Fibroblast of upper back skin (primary cell): ENCODE results near the gene FAM217B.

Source experiments
- DNase-seq: peaks from one replicate; pipeline ENCODE4 v3.0.0-alpha.2; 2013

The FAM217B gene

GRCh38 chr20:59940129-59940955 is at the start of gene FAM217B, which contains the start of gene PPP1R3D:
TSS of gene FAM217B (plus strand) at chr20:59940389. CDS start at chr20:59943944, 3,555 bp downstream.
TSS of gene PPP1R3D (minus strand) at chr20:59940305. CDS start at chr20:59939931, 374 bp downstream.
- peak; percentile 96 for DNase-seq

DNA sequence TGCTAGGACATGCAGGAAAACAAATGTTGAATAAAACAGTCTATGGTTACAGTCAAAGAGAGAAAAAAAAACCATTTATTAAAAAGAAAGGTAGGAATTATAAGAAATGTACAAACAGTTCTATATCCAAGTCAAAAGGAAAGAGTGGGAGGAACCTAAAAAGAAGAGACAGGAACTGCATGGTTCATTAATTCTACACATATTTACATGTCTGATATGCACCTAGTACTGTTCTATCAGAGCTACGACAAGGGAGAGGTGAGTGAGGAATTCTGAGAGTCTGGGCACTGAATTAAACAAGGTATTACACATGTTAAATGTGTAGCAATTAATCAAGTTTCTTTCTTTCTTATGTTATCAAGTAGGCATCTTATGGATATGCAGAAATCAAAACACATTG is 48.6 kb upstream of the FAM217B start:
- DNase-seq: no peak

GRCh38 chr20:59895908-59896307 is 44.3 kb upstream of the FAM217B start:
- no peak for DNase-seq

DNA sequence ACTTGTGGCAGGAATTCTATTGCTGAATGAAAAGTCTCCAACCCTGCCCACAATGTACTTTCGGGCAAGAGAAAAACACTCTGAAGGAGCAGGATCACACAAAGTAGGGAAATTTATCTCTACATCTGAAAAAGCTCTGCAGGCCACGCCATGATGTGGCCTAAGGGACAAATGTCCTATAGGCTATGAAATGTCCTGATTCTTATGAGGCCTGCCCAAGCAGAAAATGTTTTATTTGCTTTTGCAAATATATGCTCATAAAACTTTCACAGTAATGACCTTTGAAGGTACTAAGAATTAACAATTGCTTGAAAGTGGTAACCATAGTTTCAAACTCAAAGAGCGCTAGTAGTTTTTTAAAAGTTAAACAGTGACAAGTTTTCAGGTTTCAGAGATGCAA is 37.7 kb upstream of the FAM217B start:
- DNase-seq: no peak

DNA sequence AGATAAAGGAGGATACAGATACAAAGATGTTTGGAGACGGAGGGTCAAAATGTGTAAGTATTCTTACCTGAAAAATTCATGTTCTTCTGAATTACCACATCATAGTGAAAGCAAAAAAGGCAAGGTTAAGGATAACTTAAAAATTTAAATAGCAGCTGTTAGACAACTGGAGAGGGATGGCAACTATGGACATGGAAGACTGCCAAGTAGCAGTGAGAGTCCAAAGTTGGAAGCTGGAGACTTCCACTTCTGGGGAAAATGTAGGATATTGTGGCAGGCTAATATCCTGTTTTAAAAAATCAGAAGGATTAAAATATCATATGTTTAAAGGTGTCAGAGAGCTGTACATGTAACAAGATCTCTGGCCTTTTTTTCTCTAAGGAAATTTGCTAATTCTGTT is 36.6 kb upstream of the FAM217B start:
- peak; percentile 1 for DNase-seq

- DNase-seq: no peak
These were observed 31.3 kb upstream of the FAM217B start for GRCh38 chr20:59908855-59909254.

GRCh38 chr20:59911041-59911440 is 29.1 kb upstream of the FAM217B start:
- no peak for DNase-seq

DNA sequence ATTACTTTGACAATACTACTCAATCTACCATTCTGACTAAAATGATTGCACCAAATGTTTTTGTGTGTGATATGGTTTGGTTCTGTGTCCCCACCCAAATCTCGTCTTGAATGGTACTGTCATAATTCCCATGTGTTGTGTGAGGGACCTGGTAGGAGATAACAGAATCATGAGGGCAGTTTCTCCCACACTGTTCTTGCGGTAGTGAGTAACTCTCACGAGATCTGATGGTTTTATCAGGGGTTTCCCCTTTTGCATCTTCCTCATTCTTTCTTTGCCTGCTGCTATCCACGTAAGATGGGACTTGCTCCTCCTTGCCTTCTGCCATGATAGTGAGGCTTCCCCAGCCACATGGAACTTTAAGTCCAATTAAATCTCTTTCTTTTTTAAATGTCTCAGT is 27.6 kb upstream of the FAM217B start:
- DNase-seq: no peak

DNA sequence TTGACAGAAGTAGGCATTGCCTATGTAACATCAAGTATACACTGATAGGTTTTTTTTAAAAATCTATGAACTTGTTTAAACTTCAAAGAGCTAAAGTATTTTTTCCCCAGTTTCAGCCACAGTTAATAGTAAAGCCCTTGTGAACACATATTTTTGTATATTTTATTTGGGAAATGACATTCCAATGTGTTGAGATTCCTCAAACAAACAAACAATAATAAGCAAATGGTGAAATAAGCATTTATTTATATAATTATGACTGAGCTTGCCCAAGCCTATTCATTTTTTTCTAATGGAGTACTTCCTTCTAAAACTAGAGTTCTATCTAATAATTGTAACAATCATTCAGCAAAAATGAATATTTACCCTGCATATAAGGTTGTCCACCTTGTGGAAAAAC is 19.2 kb upstream of the FAM217B start:
- DNase-seq: no peak

DNA sequence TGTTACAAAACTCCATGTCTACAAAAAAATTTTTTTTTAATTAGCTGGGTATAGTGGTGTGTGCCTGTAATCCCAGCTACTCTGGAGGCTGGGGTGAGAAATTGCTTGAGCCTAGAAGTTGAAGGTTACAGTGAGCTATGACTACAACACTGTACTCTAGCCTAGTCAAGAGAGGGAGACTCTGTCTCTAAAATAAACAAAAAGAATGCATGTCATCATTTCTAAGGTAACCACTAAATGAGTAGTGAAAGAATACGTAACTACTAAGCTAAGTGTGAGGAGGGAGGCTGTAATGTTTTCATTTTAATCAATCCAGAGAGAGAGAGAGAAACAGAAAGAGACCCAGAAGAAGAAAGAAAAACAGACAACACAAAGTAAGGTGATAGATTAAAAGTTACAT is 16.7 kb upstream of the FAM217B start:
- no peak for DNase-seq

DNA sequence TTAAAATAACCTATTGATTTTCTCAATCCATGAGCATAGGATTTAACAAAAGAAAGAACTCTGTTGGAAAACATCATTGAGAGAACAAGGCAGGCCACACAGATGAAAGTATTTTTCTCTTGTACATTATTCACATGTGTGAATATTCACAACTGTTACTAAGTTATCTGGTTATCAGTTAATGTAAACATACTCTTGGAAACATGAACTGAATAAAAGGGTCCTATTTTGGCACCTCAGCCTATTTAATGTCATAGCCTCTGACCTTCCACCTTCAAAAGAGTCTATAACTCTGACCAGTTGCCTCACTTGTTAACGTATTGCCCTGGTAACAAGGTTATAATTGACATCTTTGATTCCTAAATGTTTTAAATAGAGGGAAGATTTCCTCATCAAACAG is 14.8 kb upstream of the FAM217B start:
- no peak for DNase-seq

GRCh38 chr20:59925899-59926298 is 14.3 kb upstream of the FAM217B start:
- peak; percentile 45 for DNase-seq

- no peak for DNase-seq
These were observed 8.5 kb upstream of the FAM217B start for GRCh38 chr20:59931511-59932312.

- no peak for DNase-seq
These were observed 7.4 kb upstream of the FAM217B start for GRCh38 chr20:59932616-59933295.

DNA sequence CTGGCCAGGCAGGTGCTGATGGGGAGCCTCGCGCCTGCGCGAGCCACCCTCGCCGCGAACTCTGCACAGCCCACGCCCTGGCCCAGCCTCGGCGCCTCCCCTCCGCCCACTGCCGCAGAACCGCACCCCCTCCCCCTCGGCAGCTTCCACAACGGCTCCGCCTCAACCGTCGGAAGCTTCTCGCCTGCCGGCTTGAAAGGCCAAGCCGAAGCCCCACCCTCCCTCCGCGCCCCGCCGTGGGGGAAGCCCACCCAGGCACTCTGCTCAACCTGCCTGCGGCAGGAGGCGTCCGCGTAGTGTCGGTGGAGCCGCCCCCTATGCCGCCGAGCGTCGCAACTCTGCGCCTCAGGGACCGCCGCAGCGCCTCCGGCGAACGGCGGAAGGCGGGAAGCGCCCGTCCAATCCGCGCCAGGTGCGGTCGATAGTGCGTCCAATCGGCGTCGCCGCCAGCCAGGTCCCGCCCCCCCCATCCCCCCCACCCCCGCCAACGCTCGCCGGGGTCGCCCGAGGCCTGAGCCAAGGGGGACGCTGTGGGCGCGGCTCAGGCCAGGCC is 6.8 kb upstream of the FAM217B start, which contains the start of gene SYCP2:
SYCP2 (minus strand) TSS at position 342 of the 553 bp plus-strand sequence. CDS start 11,224 bp downstream, outside the sequence.
- DNase-seq: peak; percentile 51

- DNase-seq: peak; percentile 61
These were observed 6.2 kb upstream of the FAM217B start for GRCh38 chr20:59933849-59934585.

DNA sequence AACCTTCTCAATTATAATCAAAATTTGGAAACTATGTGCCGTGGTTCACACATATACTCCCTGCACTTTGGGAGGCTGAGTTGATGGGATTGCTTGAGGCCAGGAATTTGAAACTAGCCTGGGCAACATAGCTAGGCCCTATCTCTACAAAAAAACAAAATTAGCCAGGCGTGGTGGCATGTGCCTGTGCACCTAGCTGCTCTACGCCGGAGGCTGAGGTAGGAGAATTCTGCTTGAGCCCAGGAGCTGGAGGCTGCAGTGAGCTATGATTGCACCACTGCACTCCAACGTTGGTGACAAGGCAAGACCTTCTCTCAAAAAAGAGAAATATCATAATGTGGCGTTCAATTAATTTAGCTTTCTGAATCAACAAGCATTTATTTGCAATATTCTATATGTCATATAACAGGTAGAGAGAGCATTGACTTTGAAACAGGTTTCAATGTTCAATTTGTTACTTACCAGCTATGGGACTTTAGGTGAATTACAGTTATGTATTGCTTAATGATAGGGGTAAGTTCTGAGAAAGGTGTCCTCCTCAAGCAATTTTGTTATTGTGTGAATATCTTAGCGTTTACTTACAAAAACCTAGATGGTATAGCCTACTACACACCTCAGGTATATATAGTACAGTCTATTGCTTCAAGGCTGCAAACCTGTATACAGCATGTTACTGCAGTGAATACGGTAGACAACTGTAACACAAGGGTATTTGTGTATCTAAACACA is 4.6 kb upstream of the FAM217B start:
- no peak for DNase-seq

DNA sequence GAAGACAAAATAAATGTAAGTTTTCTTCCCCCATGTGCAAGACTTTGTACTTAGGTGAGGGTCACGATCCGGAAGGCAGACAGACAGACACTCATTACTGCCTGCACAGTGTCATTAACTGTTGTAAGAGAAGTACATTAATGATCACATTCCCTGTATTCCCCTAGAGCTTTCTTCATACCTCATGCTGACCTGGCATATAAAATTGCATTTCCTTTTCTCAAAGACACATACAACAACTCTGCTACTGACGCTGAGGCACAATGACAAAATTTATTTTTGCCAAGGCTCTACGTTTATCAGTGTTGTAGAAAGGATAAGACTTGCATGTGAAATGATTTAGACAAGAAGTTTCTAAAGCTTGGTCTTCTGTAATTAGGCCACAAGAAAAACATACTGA is 3.8 kb upstream of the FAM217B start:
- DNase-seq: no peak

- DNase-seq: no peak
These were observed 3.0 kb upstream of the FAM217B start for GRCh38 chr20:59937150-59937549.

DNA sequence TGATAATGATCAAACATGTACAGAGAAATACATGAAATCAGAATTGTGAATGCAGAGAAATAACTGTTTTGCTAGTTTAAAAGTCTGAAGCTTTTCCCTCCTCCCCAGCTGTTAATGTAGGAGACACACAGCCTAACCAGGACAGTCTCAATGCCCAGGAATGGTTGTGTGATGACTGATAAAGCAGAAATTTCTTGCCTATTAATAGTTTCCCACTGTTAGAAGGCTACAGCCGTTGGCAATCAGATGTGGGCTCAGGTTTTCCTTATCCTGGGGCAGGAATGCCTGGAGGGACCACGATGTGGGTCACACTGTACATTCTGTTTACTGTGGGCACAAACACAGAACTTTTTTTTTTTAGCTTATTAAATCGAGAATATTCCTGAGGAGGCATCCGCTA is 2.0 kb upstream of the FAM217B start:
- DNase-seq: peak; percentile 68

- DNase-seq: peak; percentile 16
These were observed 1.5 kb upstream of the FAM217B start for GRCh38 chr20:59938696-59939051.
